Endothelial cell of umbilical vein (primary cell): ENCODE measurements around the gene OLFML2B. TPM values are rescaled to one million over a fixed set of nuclear protein-coding genes. Genes with fewer than 3 reads are reported as not detected.

ENCODE experiments used
- BruUV-seq: library from RNA; stranded (reverse); fragments of 400-500 nt; replicated peaks from 2 replicates; lab custom pipeline; 2021; lab: Mats Ljungman, UMichigan
- CTCF ChIA-PET: fragments of 300-600, 350-600 bp; sonication (Branson Sonifier 250); formaldehyde crosslinking; loops from one replicate; lab custom pipeline; 2021; ENCODE audit warnings: antibody characterized with exemption, inconsistent platforms; lab: Charles Lee
- POLR2A ChIA-PET: fragments of 300-600, 350-600 bp; sonication (Branson Sonifier 250); formaldehyde crosslinking; loops from one replicate; lab custom pipeline; 2021; ENCODE audit warnings: antibody characterized with exemption, inconsistent platforms; lab: Charles Lee
- DNase-seq: peaks from one replicate; pipeline ENCODE4 v3.0.0-alpha.2; 2011; ENCODE audit warnings: low read depth, low spot score
- FAIRE-seq: peaks from 2 replicates; lab custom pipeline; 2011; peaks lifted over from hg19 to GRCh38; lab: Jason Lieb, UNC
- H2AFZ ChIP-seq: 2 replicates; pipeline ENCODE4 v1.6.0; 2012; ENCODE audit warnings: low read depth, low read length, control low read depth, inconsistent platforms
- H3K27ac ChIP-seq: 2 replicates; pipeline ENCODE4 v1.5.1; 2011; ENCODE audit warnings: low read depth, mild to moderate bottlenecking, control low read depth, low read length, moderate library complexity; ENCODE audit not compliant: insufficient read depth
- H3K27me3 ChIP-seq, 2 experiments: 2 replicates each; pipeline versions ENCODE4 v1.6.0 to v1.6.1; 2011; ENCODE audit warnings: low read length in 2 of 2, mixed read lengths in 1 of 2; ENCODE audit not compliant: control insufficient read depth in 2 of 2, insufficient read depth in 2 of 2
- H3K36me3 ChIP-seq, 2 experiments: 2 replicates in 1 of 2; 3 replicates in 1 of 2; pipeline ENCODE4 v1.5.1; 2011; ENCODE audit warnings: low read length in 2 of 2, mild to moderate bottlenecking in 1 of 2, moderate library complexity in 1 of 2; ENCODE audit not compliant: control insufficient read depth in 2 of 2, insufficient read depth in 2 of 2; ENCODE audit errors: extremely low read depth in 1 of 2
- H3K4me1 ChIP-seq: 3 replicates; pipeline ENCODE4 v1.5.1; 2011; ENCODE audit warnings: mild to moderate bottlenecking, low read length; ENCODE audit not compliant: control insufficient read depth, insufficient read depth; ENCODE audit errors: extremely low read depth
- H3K4me2 ChIP-seq: 2 replicates; pipeline ENCODE4 v1.6.1; 2011; ENCODE audit warnings: low read length, control low read depth, mixed read lengths; ENCODE audit not compliant: insufficient read depth
- H3K4me3 ChIP-seq, 3 experiments: fragments of 200-600 bp in 1 of 3; sonication (generic), shearing (Covaris generic) in 1 of 3; replicated peaks in 1 of 3; 2 replicates each; pipeline ENCODE4 v1.5.1; 2011 to 2016; ENCODE audit warnings: control low read depth in 3 of 3, low read length in 3 of 3, mild to moderate bottlenecking in 2 of 3, inconsistent platforms in 1 of 3, low read depth in 1 of 3, moderate library complexity in 1 of 3; ENCODE audit not compliant: insufficient read depth in 1 of 3
- H3K79me2 ChIP-seq: 2 replicates; pipeline ENCODE4 v1.6.0; 2012; ENCODE audit warnings: low read length, inconsistent platforms; ENCODE audit not compliant: control insufficient read depth, insufficient read depth
- H3K9ac ChIP-seq: replicated peaks from 2 replicates; pipeline ENCODE3; 2011; ENCODE audit warnings: low read length, control low read depth; ENCODE audit not compliant: insufficient read depth; ENCODE audit errors: extremely low read depth
- H3K9me1 ChIP-seq: replicated peaks from 3 replicates; pipeline ENCODE4 v1.6.0; 2011; ENCODE audit warnings: mild to moderate bottlenecking, low read length; ENCODE audit not compliant: control insufficient read depth, insufficient read depth; ENCODE audit errors: extremely low read depth
- H3K9me3 ChIP-seq: replicated peaks from 2 replicates; pipeline ENCODE4 v1.5.1; 2012; ENCODE audit warnings: low read length, inconsistent platforms; ENCODE audit not compliant: control insufficient read depth, insufficient read depth
- H4K20me1 ChIP-seq: replicated peaks from 2 replicates; pipeline ENCODE3; 2011; ENCODE audit warnings: mild to moderate bottlenecking, low read length; ENCODE audit not compliant: control insufficient read depth, insufficient read depth; ENCODE audit errors: extremely low read depth
- FOS ChIP-seq: IDR thresholded peaks from 2 replicates; pipeline ENCODE4 v1.6.1; 2011; ENCODE audit warnings: mild to moderate bottlenecking, low read length, moderate library complexity, borderline replicate concordance; ENCODE audit not compliant: insufficient read depth
- GATA2 ChIP-seq: IDR thresholded peaks from 2 replicates; pipeline ENCODE4 v1.7.0; 2011; ENCODE audit warnings: low read depth, mild to moderate bottlenecking, moderate library complexity, mixed read lengths, low read length; ENCODE audit not compliant: insufficient read length, insufficient read depth
- JUN ChIP-seq: IDR thresholded peaks from 2 replicates; pipeline ENCODE4 v1.6.1; 2011; ENCODE audit warnings: borderline replicate concordance, low read depth; ENCODE audit not compliant: insufficient read length, insufficient read depth
- MYC ChIP-seq: IDR thresholded peaks from one replicate; pipeline ENCODE4 v1.6.1; 2011; ENCODE audit warnings: mild to moderate bottlenecking, low read depth, low read length
- POLR2A ChIP-seq: IDR thresholded peaks from 2 replicates; pipeline ENCODE4 v1.6.1; 2012; ENCODE audit warnings: low read depth, mild to moderate bottlenecking, control low read depth, low read length
- dilution Hi-C: fragments of 300-500 bp; cut with MboI; formaldehyde crosslinking; loops from one replicate; pipeline ENCODE4 v1.15.0; 2019; ENCODE audit warnings: low sequenced_read_pairs; ENCODE audit not compliant: extremely low pct_ligation_motif_present
- intact Hi-C: fragments of 100-400 bp; cut with micrococcal nuclease; formaldehyde crosslinking; loops from one replicate; pipeline ENCODE4 v1.10.0; 2022
- polyA plus RNA-seq, 4 experiments: library from polyadenylated mRNA; depleted of rRNA in 3 of 4; stranded (reverse) in 3 of 4; unstranded in 1 of 4; fragments of >200 nt; gene quantifications; 2 replicates each; pipeline versions ENCODE4 v1.2.1 to v1.2.3, GENCODE V29; 2011 to 2012; ENCODE audit warnings: missing spikeins in 1 of 4
- total RNA-seq: library from RNA; stranded (reverse); gene quantifications from 2 replicates; pipeline ENCODE4 v1.2.3, GENCODE V29; 2021
- TF ChIP-seq, protein P1 (sequence below), 2 donors: IDR thresholded peaks; 1 replicate in 1 of 2; 2 replicates in 1 of 2; pipeline ENCODE4 v1.5.1; 2011; ENCODE audit warnings: low read length in 2 of 2, mild to moderate bottlenecking in 2 of 2, moderate library complexity in 2 of 2, control low read depth in 1 of 2, inconsistent platforms in 1 of 2, low read depth in 1 of 2; ENCODE audit not compliant: insufficient read depth in 1 of 2; ENCODE audit errors: extremely low read depth in 1 of 2
- TF ChIP-seq, protein P2 (sequence below): IDR thresholded peaks from 2 replicates; pipeline ENCODE4 v1.6.1; 2011; ENCODE audit not compliant: insufficient read depth, insufficient read length

OLFML2B gene
- total and polyA plus RNA-seq, 2 donors (not counting 3 experiments of a cell fraction or from before 2014, with no cell fraction given), result 0.58 to 0.62 TPM

DNA sequence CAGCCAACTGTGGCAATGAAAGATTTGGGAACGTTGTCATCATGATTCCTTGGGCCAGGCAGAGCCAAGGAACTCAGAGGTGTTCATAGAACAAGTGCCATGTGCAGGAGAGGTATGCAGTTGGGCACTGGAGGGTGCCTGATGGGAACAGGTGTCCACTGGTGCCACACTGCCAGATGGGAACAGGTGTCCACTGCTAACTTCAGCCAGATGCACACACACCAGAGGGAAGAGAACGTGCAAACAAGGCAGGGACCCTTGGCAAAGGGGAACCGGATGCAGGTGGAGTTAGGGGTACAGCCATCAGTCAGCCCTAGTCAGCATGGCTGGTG, 13.5 kb downstream of the OLFML2B start:
- FAIRE-seq, result no peak
- no TSS peak for BruUV-seq

More for the DNA sequence above, 13.5 kb downstream of the OLFML2B start:
- ChIA-PET POLR2A (no interaction called here), CTCF (interaction anchor here (1.8 kb wide), 1 partner anchor 27 kb away, joined by 5 read pairs; no protein-coding TSS in a partner anchor)
- Histone ChIP-seq H2AFZ (no peak overlapping the region), H3K36me3 (no peaks in the 10 kb centered on the region), H3K27me3 (peaks cover 14% of the 10 kb centered on the region in 2 experiments), H4K20me1 (no peaks in the 10 kb centered on the region), H3K9ac (no peak overlapping the region), H3K4me3 (no peak overlapping the region), H3K9me1 (no peaks in the 10 kb centered on the region), H3K9me3 (no peaks in the 10 kb centered on the region), H3K4me2 (no peak overlapping the region), H3K4me1 (no peaks in the 10 kb centered on the region), H3K79me2 (no peaks in the 10 kb centered on the region), H3K27ac (no peak overlapping the region)
- intact Hi-C loops, result no loop called here
- DNase-seq, result no peak
- TF ChIP-seq, protein P1, sequence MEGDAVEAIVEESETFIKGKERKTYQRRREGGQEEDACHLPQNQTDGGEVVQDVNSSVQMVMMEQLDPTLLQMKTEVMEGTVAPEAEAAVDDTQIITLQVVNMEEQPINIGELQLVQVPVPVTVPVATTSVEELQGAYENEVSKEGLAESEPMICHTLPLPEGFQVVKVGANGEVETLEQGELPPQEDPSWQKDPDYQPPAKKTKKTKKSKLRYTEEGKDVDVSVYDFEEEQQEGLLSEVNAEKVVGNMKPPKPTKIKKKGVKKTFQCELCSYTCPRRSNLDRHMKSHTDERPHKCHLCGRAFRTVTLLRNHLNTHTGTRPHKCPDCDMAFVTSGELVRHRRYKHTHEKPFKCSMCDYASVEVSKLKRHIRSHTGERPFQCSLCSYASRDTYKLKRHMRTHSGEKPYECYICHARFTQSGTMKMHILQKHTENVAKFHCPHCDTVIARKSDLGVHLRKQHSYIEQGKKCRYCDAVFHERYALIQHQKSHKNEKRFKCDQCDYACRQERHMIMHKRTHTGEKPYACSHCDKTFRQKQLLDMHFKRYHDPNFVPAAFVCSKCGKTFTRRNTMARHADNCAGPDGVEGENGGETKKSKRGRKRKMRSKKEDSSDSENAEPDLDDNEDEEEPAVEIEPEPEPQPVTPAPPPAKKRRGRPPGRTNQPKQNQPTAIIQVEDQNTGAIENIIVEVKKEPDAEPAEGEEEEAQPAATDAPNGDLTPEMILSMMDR (IDR thresholded peaks at IDR 0.05; ENCODE audit: extremely low read depth in 1 of 2, insufficient read depth in 1 of 2, low read depth in 1 of 2, low read length in 2 of 2), result no peak
- no peak for TF ChIP-seq JUN
- TF ChIP-seq, protein P2, sequence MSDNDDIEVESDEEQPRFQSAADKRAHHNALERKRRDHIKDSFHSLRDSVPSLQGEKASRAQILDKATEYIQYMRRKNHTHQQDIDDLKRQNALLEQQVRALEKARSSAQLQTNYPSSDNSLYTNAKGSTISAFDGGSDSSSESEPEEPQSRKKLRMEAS, result no peak
- TF ChIP-seq MYC, result no peak
- no peak for TF ChIP-seq POLR2A
- TF ChIP-seq GATA2, result no peak
- no peak for TF ChIP-seq FOS
- dilution Hi-C loops, result no loop called here
